Neural cell (in vitro differentiated cells): ENCODE results near the gene MYO7B. TPM values are rescaled to one million over a fixed set of nuclear protein-coding genes. Genes with fewer than 3 reads are reported as not detected.

ENCODE experiments used
- H2AFZ ChIP-seq: fragments of 200-600, 300-800 bp; sonication (generic), shearing (Covaris generic); 2 replicates; pipeline ENCODE4 v1.6.0; 2014; ENCODE audit warnings: low read depth, mild to moderate bottlenecking, antibody characterized with exemption, low read length, moderate library complexity
- H3F3A ChIP-seq: fragments of 200-600 bp; shearing (Covaris generic); 2 replicates; pipeline ENCODE4 v1.6.1; 2016; ENCODE audit warnings: mild to moderate bottlenecking, moderate library complexity, mixed read lengths, antibody characterized with exemption, low read length; ENCODE audit not compliant: insufficient read depth, poor library complexity, severe bottlenecking
- H3K27ac ChIP-seq: fragments of 200-600, 300-800 bp; sonication (generic), shearing (Covaris generic); 2 replicates; pipeline ENCODE4 v1.5.1; 2014; ENCODE audit warnings: mild to moderate bottlenecking, low read length, moderate library complexity
- H3K27me3 ChIP-seq: fragments of 300-800, 200-600 bp; sonication (generic), shearing (Covaris generic); 2 replicates; pipeline ENCODE4 v1.6.0; 2014; ENCODE audit warnings: mild to moderate bottlenecking, low read depth, low read length, moderate library complexity; ENCODE audit not compliant: insufficient read depth
- H3K36me3 ChIP-seq: fragments of 300-800, 200-600 bp; sonication (generic), shearing (Covaris generic); 2 replicates; pipeline ENCODE4 v1.5.1; 2014; ENCODE audit warnings: mild to moderate bottlenecking, antibody characterized with exemption, low read length, moderate library complexity; ENCODE audit not compliant: insufficient read depth
- H3K4me2 ChIP-seq: fragments of 300-800, 200-600 bp; sonication (generic), shearing (Covaris generic); 2 replicates; pipeline ENCODE4 v1.6.0; 2014; ENCODE audit warnings: mild to moderate bottlenecking, low read length
- H3K4me3 ChIP-seq: fragments of 300-800, 200-600 bp; sonication (generic), shearing (Covaris generic); 2 replicates; pipeline ENCODE4 v1.5.1; 2014; ENCODE audit warnings: mild to moderate bottlenecking, low read length, moderate library complexity
- H3K79me2 ChIP-seq: fragments of 200-600 bp; shearing (Covaris generic); replicated peaks from 2 replicates; pipeline ENCODE4 v1.6.0; 2014; ENCODE audit warnings: mild to moderate bottlenecking, low read length, moderate library complexity; ENCODE audit not compliant: insufficient read depth
- H3K9ac ChIP-seq: fragments of 300-800, 200-600 bp; sonication (generic), shearing (Covaris generic); 2 replicates; pipeline ENCODE4 v1.6.1; 2016; ENCODE audit warnings: mild to moderate bottlenecking, low read length, mixed read lengths
- H3K9me2 ChIP-seq: fragments of 200-600 bp; shearing (Covaris generic); 2 replicates; pipeline ENCODE4 v1.6.1; 2016; ENCODE audit warnings: mild to moderate bottlenecking, low read length, mixed read lengths; ENCODE audit not compliant: insufficient read depth
- H3K9me3 ChIP-seq: fragments of 200-600, 300-800 bp; sonication (generic), shearing (Covaris generic); 2 replicates; pipeline ENCODE4 v1.6.1; 2016; ENCODE audit warnings: mild to moderate bottlenecking, mixed run types, low read length, moderate library complexity, mixed read lengths
- H4K20me1 ChIP-seq: fragments of 200-600 bp; shearing (Covaris generic); 2 replicates; pipeline ENCODE4 v1.6.1; 2016; ENCODE audit warnings: mild to moderate bottlenecking, mixed run types; ENCODE audit not compliant: insufficient read depth
- EP300 ChIP-seq: fragments of 450-650 bp; conservative IDR thresholded peaks from 2 replicates; pipeline ENCODE4 v1.6.1; 2014; ENCODE audit warnings: antibody characterized with exemption, mild to moderate bottlenecking, moderate library complexity; ENCODE audit not compliant: poor library complexity, severe bottlenecking
- EZH2 ChIP-seq: fragments of 200-600, 300-800 bp; shearing (Covaris generic), sonication (generic); IDR thresholded peaks from 2 replicates; pipeline ENCODE4 v1.6.1; 2014; ENCODE audit warnings: antibody characterized with exemption, low read length, borderline replicate concordance, mild to moderate bottlenecking; ENCODE audit not compliant: insufficient read depth, poor library complexity, severe bottlenecking
- MXI1 ChIP-seq: fragments of 450-650 bp; conservative IDR thresholded peaks from 2 replicates; pipeline ENCODE4 v1.6.1; 2014; ENCODE audit warnings: antibody characterized with exemption, mild to moderate bottlenecking; ENCODE audit not compliant: poor library complexity, severe bottlenecking
- POLR2AphosphoS5 ChIP-seq: IDR thresholded peaks from 2 replicates; pipeline ENCODE4 v1.6.1; 2012
- RAD21 ChIP-seq: fragments of 450-650 bp; conservative IDR thresholded peaks from 2 replicates; pipeline ENCODE4 v1.6.1; 2014; ENCODE audit warnings: antibody characterized with exemption, mild to moderate bottlenecking, moderate library complexity
- SMC3 ChIP-seq: fragments of 450-650 bp; conservative IDR thresholded peaks from 2 replicates; pipeline ENCODE4 v1.6.1; 2014; ENCODE audit warnings: antibody characterized with exemption, mild to moderate bottlenecking, moderate library complexity; ENCODE audit not compliant: poor library complexity
- TAF1 ChIP-seq: IDR thresholded peaks from 2 replicates; pipeline ENCODE4 v1.6.1; 2012; ENCODE audit warnings: low read depth
- polyA plus RNA-seq: library from polyadenylated mRNA; depleted of rRNA; stranded (reverse); fragments of >200 nt; gene quantifications from 2 replicates; pipeline ENCODE4 v1.2.3, GENCODE V29; 2014
- TF ChIP-seq, protein P1 (sequence below): IDR thresholded peaks from 2 replicates; pipeline ENCODE4 v1.6.1; 2012; ENCODE audit warnings: borderline replicate concordance
- TF ChIP-seq, protein P2 (sequence below): fragments of 450-650 bp; IDR thresholded peaks from 2 replicates; pipeline ENCODE4 v1.5.1; 2014; ENCODE audit warnings: antibody characterized with exemption, mild to moderate bottlenecking, moderate library complexity; ENCODE audit not compliant: poor library complexity, severe bottlenecking

MYO7B gene
- polyA plus RNA-seq, 1 donor from 2014 or later: 0.16 TPM

DNA sequence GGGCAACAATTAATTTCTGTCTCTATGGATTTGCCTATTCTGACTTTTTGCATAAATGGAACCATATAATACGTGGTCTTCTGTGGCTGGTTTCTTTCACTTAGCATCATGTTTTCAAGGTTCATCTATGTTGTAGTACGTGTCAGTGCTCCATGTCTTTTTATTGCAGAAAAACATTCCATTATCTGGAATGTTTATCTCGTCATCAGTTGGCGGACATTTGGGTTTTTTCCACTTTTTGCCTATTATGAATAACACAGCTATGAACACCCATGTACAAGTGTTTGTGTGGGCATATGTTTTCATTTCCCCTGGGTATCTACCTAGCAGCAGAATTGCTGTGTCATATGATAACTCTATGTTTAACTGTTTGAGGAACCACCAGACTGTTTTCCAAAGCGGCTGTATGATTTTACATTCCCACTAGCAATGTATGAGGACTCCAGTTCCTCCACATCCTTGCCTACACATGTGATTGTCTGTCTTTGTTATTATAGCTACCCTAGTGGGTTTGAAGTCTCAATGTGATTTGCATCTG lies 49.9 kb downstream of the MYO7B start:
- no peak overlapping the region for H3K4me2 ChIP-seq
- H3K9me3 ChIP-seq: no peaks in the 10 kb centered on the region
- H3K4me3 ChIP-seq: no peak overlapping the region
- no peaks in the 10 kb centered on the region for H4K20me1 ChIP-seq
- no peak overlapping the region for H2AFZ ChIP-seq
- H3K9me2 ChIP-seq: no peaks in the 10 kb centered on the region
- H3K27me3 ChIP-seq: no peaks in the 10 kb centered on the region
- TF ChIP-seq POLR2AphosphoS5 (no peak), SMC3 (no peak), TAF1 (no peak), EZH2 (no peak), MXI1 (no peak), EP300 (no peak)
- TF ChIP-seq, protein P1, sequence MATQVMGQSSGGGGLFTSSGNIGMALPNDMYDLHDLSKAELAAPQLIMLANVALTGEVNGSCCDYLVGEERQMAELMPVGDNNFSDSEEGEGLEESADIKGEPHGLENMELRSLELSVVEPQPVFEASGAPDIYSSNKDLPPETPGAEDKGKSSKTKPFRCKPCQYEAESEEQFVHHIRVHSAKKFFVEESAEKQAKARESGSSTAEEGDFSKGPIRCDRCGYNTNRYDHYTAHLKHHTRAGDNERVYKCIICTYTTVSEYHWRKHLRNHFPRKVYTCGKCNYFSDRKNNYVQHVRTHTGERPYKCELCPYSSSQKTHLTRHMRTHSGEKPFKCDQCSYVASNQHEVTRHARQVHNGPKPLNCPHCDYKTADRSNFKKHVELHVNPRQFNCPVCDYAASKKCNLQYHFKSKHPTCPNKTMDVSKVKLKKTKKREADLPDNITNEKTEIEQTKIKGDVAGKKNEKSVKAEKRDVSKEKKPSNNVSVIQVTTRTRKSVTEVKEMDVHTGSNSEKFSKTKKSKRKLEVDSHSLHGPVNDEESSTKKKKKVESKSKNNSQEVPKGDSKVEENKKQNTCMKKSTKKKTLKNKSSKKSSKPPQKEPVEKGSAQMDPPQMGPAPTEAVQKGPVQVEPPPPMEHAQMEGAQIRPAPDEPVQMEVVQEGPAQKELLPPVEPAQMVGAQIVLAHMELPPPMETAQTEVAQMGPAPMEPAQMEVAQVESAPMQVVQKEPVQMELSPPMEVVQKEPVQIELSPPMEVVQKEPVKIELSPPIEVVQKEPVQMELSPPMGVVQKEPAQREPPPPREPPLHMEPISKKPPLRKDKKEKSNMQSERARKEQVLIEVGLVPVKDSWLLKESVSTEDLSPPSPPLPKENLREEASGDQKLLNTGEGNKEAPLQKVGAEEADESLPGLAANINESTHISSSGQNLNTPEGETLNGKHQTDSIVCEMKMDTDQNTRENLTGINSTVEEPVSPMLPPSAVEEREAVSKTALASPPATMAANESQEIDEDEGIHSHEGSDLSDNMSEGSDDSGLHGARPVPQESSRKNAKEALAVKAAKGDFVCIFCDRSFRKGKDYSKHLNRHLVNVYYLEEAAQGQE: no peak
- TF ChIP-seq, protein P2, sequence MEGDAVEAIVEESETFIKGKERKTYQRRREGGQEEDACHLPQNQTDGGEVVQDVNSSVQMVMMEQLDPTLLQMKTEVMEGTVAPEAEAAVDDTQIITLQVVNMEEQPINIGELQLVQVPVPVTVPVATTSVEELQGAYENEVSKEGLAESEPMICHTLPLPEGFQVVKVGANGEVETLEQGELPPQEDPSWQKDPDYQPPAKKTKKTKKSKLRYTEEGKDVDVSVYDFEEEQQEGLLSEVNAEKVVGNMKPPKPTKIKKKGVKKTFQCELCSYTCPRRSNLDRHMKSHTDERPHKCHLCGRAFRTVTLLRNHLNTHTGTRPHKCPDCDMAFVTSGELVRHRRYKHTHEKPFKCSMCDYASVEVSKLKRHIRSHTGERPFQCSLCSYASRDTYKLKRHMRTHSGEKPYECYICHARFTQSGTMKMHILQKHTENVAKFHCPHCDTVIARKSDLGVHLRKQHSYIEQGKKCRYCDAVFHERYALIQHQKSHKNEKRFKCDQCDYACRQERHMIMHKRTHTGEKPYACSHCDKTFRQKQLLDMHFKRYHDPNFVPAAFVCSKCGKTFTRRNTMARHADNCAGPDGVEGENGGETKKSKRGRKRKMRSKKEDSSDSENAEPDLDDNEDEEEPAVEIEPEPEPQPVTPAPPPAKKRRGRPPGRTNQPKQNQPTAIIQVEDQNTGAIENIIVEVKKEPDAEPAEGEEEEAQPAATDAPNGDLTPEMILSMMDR: no peak
- no peaks in the 10 kb centered on the region for H3K36me3 ChIP-seq
- no peaks in the 10 kb centered on the region for H3F3A ChIP-seq
- no peaks in the 10 kb centered on the region for H3K79me2 ChIP-seq
- H3K9ac ChIP-seq: no peak overlapping the region
- H3K27ac ChIP-seq: no peak overlapping the region

DNA sequence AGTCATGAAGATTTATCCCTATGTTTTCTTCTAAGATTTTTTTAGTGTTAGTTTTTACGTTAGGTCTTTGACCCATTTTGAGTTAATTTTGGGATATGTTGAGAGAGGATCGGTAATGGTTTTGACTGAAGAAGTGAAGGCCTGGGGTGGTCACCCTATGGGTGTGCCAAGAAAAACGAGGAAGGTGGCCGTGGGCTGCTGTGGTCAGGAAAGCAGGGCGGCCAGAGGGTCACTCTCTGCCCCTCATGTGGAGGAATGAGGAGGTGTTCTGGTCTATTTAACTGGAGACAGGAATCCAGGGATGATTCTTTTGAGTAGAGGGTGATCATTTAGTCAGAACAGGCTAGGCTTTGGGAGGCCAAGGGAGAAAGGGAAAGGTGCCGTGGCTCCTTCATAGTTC lies 50.7 kb downstream of the MYO7B start:
- Histone ChIP-seq H4K20me1 (no peaks in the 10 kb centered on the region), H3K27ac (no peak overlapping the region), H3K27me3 (no peaks in the 10 kb centered on the region), H3K4me2 (no peak overlapping the region), H2AFZ (no peak overlapping the region), H3F3A (no peaks in the 10 kb centered on the region), H3K9me2 (no peaks in the 10 kb centered on the region), H3K36me3 (no peaks in the 10 kb centered on the region), H3K9me3 (no peaks in the 10 kb centered on the region), H3K79me2 (no peaks in the 10 kb centered on the region), H3K9ac (no peak overlapping the region), H3K4me3 (no peak overlapping the region)
- TF ChIP-seq EP300: no peak
- TF ChIP-seq, protein P2: no peak
- TF ChIP-seq EZH2: no peak
- TF ChIP-seq, protein P1: no peak
- no peak for TF ChIP-seq TAF1
- no peak for TF ChIP-seq MXI1
- TF ChIP-seq RAD21: no peak
